ENCODE data around the gene HELZ.
"Not testable (repeated sequence)": the region's sequence is repeated elsewhere in the genome, so short reads cannot be mapped to it uniquely, and the experiment has no call there.

Gene HELZ, protein sequence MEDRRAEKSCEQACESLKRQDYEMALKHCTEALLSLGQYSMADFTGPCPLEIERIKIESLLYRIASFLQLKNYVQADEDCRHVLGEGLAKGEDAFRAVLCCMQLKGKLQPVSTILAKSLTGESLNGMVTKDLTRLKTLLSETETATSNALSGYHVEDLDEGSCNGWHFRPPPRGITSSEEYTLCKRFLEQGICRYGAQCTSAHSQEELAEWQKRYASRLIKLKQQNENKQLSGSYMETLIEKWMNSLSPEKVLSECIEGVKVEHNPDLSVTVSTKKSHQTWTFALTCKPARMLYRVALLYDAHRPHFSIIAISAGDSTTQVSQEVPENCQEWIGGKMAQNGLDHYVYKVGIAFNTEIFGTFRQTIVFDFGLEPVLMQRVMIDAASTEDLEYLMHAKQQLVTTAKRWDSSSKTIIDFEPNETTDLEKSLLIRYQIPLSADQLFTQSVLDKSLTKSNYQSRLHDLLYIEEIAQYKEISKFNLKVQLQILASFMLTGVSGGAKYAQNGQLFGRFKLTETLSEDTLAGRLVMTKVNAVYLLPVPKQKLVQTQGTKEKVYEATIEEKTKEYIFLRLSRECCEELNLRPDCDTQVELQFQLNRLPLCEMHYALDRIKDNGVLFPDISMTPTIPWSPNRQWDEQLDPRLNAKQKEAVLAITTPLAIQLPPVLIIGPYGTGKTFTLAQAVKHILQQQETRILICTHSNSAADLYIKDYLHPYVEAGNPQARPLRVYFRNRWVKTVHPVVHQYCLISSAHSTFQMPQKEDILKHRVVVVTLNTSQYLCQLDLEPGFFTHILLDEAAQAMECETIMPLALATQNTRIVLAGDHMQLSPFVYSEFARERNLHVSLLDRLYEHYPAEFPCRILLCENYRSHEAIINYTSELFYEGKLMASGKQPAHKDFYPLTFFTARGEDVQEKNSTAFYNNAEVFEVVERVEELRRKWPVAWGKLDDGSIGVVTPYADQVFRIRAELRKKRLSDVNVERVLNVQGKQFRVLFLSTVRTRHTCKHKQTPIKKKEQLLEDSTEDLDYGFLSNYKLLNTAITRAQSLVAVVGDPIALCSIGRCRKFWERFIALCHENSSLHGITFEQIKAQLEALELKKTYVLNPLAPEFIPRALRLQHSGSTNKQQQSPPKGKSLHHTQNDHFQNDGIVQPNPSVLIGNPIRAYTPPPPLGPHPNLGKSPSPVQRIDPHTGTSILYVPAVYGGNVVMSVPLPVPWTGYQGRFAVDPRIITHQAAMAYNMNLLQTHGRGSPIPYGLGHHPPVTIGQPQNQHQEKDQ (N-terminal part only)

GRCh38 chr17:67245073-67245693 lies at the start of gene HELZ:
HELZ (minus strand) TSS chr17:67245196; CDS start chr17:67218804, 26,392 bp downstream.
- DNase-seq = peak; percentile 72 to 83

DNA sequence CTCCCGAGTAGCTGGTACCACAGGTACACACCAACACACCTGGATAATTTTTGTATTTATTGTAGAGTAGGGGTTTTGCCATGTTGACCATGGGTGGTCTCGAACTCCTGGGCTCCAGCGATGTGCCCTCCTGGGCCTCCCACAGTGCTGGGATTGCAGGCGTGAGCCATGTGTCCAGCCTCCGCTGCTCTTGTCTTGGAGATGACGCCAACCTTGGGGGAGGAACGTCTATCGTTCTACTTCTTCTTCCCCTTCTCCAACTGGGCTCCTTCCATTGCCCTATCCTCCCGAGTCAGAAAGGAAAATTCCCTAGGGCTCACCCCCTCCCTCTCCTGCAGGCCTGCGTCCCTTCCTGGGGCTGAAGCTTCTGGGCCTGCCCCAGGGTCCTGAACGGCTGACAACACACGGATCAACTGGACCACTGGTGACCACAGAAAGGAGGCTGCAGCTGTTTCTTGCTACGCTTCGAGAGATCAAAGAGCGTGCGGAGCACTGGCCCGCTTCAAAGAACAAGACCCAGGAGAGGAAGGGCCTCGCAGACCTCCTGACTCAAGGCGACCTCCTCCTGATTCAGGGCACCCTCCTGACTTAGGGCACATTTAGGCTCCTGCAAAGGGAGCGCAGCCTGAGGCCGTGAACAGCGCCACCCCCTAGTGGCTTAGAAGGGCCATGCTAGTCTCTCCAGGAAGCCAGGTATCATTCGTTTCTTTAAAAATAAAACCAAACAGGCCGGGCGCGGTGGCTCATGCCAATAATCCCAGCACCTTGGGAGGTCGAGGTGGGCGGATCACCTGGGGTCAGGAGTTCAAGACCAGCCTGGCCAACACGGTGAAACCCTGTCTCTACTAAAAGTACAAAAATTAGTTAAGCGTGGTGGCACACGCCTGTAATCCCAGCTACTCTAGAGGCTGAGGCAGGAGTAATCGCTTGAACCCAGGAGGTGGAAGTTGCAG lies 48.5 kb upstream of the HELZ start:
- peak; percentile 67 to 73 for DNase-seq

DNA sequence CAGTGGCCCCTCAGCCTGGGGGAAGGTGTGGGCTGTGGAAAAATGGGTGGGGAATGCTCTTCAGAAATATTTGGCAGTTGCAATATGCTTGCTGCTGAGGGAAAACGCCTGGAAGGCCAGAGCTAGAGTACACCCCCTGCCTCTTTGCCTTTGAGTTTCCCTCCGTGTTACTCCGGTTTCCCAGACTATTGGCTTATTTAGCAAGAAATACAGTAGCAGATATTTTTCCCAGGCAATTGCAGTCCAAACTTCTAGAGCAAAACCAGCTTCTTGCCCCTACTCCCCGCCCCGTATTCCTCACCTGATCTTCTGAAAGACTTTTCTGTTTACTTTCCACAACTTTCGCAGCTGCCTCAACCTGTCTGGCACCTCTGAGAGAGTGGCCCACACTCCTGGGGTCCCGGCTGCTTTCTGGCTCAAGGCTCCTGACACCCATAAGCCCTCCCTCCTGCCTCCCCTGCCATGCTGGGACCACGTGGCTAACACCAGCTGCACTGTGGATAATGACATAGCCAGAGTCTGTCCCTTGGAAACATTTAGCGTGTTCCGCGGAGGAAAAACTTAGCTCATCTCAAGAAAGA lies 45.8 kb upstream of the HELZ start:
- DNase-seq = no peak

- DNase-seq = no peak
Observed at GRCh38 chr17:67290244-67290643, 45.2 kb upstream of the HELZ start.

- no peak for DNase-seq
Observed at GRCh38 chr17:67289181-67289876, 44.3 kb upstream of the HELZ start.

- DNase-seq = not testable (repeated sequence)
Observed at GRCh38 chr17:67286826-67287225, 41.8 kb upstream of the HELZ start.

DNA sequence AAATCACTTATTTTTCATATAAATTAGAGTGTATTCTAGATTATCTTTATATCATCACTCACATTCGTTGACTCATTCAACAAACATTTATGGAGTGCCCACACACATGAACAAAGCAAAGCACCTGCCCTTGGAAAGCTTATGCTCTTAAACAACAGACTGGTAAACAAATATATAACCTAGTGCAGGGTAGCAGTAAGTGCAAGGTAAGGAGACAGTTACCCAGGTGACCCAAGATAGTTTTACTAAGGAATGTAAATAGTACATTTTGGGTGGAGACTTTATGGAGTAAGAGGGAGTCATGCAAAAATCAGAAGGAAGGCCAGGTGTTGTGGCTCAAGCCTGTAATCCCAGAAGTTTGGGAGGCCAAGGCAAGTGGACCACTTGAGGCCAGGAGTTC lies 40.4 kb upstream of the HELZ start:
- no peak for DNase-seq

DNA sequence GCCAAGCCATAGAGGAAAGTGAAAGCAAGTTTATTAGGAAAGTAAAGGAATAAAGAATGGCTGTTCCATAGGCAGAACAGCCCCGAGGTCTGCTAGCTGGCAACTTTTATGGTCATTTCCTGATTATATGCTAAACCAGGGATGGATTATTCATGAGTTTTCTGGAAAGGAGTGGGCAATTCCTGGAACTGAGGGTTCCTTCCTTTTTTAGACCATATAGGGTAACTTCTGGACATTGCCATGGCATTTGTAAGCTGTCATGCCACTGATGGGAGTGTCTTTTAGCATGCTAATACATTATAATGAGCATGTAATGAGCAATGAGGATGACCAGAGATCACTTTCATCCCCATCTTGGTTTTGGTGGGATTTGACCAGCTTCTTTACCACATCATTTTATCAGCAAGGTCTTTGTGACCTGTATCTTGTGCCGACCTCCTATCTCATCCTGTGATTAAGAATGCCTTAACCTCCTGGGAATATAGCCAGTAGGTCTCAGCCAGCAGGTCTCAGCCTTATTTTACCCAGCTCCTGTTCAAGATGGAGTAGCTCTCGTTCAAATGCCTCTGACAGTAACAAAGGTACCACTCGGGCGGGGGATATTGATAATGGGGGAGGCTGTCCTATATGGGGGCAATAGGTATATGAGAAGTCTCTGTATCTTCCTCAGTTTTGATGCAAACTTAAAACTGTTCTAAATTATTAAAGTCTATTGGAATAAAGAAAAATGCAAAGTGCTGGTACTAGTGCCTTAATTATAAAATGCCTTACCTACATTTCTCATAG lies 38.9 kb upstream of the HELZ start:
- DNase-seq = no peak

DNA sequence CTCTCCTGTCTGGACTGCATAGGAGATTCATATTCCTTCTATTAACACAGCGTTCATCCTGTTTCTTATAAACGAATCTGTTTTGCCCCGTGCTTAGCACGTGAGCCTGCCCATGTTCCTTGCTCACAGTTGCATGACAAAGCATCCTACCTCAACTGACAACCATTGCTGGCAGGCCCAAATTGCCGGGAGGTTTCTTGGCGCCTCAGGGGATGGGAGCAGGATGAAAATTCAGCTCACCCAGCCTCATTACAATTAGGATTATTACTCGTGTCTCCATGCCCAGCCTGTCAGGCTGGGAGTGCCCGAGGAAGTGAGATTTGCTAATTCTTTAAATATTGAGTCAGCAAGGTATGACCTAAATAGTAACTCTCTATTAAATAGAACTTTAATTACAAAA lies 36.7 kb upstream of the HELZ start:
- no peak for DNase-seq

- no peak for DNase-seq
Observed at GRCh38 chr17:67281053-67281452, 36.1 kb upstream of the HELZ start.

DNA sequence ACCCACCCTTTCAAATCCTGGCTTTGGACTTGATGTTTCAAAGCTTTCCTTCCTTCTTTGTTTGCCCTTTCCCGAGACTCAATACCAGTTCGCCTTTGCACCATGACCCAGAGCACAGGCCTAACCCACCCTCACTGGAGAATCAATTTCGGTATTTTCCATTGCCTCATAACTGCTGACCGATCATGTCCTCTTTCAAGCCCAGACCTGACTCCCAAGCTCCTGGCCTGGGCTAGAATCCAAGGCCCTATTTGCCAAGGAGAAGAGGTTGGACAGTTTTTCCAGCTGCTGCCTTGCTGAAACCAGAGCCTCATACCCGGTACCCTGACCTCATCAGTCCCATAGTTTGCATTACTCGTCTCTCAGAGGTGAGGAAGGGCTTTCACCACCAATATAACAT lies 35.3 kb upstream of the HELZ start:
- DNase-seq = no peak

DNA sequence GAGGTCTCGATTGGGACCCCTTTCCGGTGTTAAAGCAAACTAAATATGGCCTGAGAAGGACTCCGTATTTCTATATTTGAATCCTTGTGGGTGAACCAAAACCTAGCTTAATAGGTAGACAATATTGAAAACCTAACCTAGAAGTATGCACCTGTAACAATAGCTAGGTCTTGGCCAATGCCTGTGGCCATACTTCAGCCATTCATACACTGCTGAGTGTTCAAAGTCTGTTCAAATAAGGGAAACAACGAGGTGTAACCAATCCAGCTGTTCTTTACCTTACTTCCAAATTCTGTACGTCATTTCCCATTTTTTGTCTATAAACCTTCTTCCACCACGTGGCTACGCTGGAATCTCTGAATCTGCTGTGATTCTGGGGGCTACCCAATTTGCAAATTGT lies 34.1 kb upstream of the HELZ start:
- DNase-seq = no peak

- DNase-seq = no peak
Observed at GRCh38 chr17:67278363-67278762, 33.4 kb upstream of the HELZ start.

DNA sequence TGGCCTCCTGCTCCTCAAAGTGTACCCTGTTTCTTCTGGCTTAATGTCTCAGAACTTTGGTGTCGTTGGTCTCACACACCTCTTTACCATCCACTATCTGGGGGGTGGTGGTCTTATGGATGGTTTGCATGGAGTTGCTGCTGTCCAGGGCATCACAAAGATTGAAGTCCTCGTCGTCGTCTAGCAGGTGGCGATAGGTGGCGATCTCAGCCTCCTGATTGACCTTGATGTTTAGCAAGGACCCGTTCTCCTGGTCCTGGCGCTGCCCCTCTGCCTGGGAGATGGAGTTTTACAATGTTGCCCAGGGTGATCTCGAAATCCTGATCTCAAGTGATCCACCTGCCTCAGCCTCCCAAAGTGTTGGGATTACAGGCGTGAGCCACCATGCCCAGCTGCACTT lies 31.1 kb upstream of the HELZ start:
- no peak for DNase-seq

DNA sequence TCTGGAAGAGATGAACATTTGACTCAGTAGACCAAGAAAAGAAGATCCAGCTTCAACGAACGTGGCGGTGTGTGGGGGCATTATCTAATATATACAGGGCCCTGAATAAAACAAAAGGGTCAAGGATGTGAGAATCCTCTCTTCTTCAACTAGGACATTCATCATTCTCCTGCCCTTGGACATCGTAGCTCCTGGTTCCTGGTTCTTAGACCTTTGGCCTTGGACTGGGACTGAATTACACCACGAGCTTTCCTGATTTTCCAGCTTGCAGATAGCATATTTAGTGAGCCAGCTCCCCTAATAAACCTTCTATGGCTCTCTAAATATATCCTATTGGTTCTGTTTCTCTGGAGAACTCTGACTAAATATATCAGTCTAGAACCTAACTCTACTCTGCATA lies 29.5 kb upstream of the HELZ start:
- DNase-seq = no peak

GRCh38 chr17:67273900-67274299 lies 28.9 kb upstream of the HELZ start:
- no peak for DNase-seq

DNA sequence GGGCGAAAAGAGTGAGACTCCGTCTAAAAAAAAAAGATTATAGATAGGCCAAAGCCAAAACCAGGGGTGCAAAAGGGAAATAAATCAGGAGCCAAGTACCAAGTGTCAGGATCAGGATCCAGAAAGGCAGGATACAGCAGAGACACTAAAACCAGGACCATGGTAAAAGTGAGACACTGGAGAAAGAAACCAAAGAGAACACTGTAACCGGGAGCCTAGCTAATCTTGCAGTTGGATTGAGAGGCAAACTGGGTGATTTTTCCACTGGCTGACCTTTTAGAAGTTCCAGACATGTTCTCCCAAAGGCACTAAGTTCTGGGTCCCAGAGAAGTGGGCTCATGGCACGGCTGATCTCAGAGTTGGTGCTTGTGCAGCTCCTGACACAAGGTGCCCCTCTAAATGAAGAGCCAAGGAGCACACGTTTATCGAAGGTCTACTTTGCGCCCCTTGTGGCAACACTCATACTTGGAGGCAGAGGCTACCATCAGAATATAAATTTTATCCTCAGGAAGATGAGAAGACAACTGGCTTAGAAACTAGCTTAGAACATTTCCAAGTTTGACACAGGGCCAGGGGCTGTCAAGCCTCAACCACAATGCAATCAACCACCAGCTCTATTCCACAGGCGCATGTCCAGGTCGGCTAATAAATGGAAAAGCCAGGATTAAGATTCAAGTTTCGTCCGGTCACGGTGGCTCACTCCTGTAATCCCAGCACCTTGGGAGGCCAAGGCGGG lies 27.5 kb upstream of the HELZ start:
- no peak for DNase-seq

GRCh38 chr17:67271187-67271586 lies 26.2 kb upstream of the HELZ start:
- not testable (repeated sequence) for DNase-seq

DNA sequence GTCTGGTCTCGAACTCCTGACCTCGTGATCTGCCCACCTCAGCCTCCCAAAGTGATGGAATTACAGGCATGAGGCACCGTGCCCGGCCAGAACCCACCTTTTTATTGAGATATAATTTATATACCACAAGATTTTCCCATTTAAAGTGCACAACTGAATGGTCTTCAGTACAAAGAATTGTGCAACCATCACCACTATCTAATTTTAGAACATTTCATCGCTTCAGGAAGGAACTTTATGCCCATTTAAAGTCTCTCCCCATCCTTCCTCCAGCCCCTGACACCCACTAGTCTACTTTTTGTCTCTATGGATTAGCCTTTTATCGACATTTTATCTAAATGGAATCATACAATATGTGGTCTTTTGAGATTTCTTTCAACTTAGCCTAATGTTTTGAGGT lies 25.4 kb upstream of the HELZ start:
- no peak for DNase-seq
